Breast epithelium (tissue), 4 donors: ENCODE results near the gene MICOS13. TPM values are rescaled to one million over a fixed set of nuclear protein-coding genes. Genes with fewer than 3 reads are reported as not detected.

Source experiments
- DNase-seq, 2 donors: peaks; one replicate each; pipeline ENCODE4 v3.0.0-alpha.2; 2019; ENCODE audit warnings: low spot score in 2 of 2
- H3K27ac ChIP-seq, 2 donors: fragments of 200-600 bp; sonication (generic) in 1 of 2; one replicate each; pipeline ENCODE4 v1.5.1; 2016 to 2019; ENCODE audit warnings: mild to moderate bottlenecking in 1 of 2
- H3K27me3 ChIP-seq, 2 donors: fragments of 200-600 bp; sonication (generic) in 1 of 2; one replicate each; pipeline versions ENCODE4 v1.5.1 to v1.6.0; 2017 to 2019; ENCODE audit warnings: control low read depth in 1 of 2, mild to moderate bottlenecking in 1 of 2
- H3K36me3 ChIP-seq: fragments of 200-600 bp; one replicate; pipeline ENCODE4 v1.5.1; 2019
- H3K4me1 ChIP-seq, 2 donors: fragments of 200-600 bp; sonication (generic); one replicate each; pipeline ENCODE4 v1.5.1; 2016 to 2019; ENCODE audit warnings: control low read depth in 1 of 2
- H3K4me3 ChIP-seq, 3 donors: fragments of 200-600 bp; sonication (generic); 1 replicate in 2 of 3; 2 replicates in 1 of 3; pipeline ENCODE4 v1.5.1; 2016 to 2019; ENCODE audit warnings: mild to moderate bottlenecking in 3 of 3, moderate library complexity in 2 of 3
- H3K9me3 ChIP-seq, 2 donors: fragments of 200-600 bp; sonication (generic) in 1 of 2; one replicate each; pipeline ENCODE4 v1.5.1; 2016 to 2019; ENCODE audit warnings: control low read depth in 1 of 2
- POLR2A ChIP-seq: fragments of 450-650 bp; IDR thresholded peaks from one replicate; pipeline ENCODE4 v1.6.1; 2016; ENCODE audit warnings: antibody characterized with exemption, mild to moderate bottlenecking, moderate library complexity
- POLR2AphosphoS5 ChIP-seq, 3 donors: sonication (generic); formaldehyde crosslinking; IDR thresholded peaks; one replicate each; pipeline ENCODE4 v1.6.1; 2017; ENCODE audit warnings: antibody characterized with exemption in 3 of 3
- intact Hi-C: fragments of 100-400 bp; cut with DNase I; formaldehyde crosslinking; loops from one replicate; pipeline ENCODE4 v1.15.1; 2023; ENCODE audit warnings: low total_unique reads
- total RNA-seq, 3 donors: library from RNA; depleted of rRNA; stranded (reverse); fragments of >200 nt; gene quantifications; one replicate each; pipeline ENCODE4 v1.1.0, GENCODE V29; 2016
- TF ChIP-seq, protein P1 (sequence below), 3 donors: fragments of 450-650 bp; IDR thresholded peaks; one replicate each; pipeline ENCODE4 v1.5.1; 2016 to 2017; ENCODE audit warnings: antibody characterized with exemption in 3 of 3, mild to moderate bottlenecking in 3 of 3, moderate library complexity in 3 of 3

MICOS13 gene
- total RNA-seq, 3 donors from 2014 or later, result 29.4 to 49.5 (median 44.3) TPM

DNA sequence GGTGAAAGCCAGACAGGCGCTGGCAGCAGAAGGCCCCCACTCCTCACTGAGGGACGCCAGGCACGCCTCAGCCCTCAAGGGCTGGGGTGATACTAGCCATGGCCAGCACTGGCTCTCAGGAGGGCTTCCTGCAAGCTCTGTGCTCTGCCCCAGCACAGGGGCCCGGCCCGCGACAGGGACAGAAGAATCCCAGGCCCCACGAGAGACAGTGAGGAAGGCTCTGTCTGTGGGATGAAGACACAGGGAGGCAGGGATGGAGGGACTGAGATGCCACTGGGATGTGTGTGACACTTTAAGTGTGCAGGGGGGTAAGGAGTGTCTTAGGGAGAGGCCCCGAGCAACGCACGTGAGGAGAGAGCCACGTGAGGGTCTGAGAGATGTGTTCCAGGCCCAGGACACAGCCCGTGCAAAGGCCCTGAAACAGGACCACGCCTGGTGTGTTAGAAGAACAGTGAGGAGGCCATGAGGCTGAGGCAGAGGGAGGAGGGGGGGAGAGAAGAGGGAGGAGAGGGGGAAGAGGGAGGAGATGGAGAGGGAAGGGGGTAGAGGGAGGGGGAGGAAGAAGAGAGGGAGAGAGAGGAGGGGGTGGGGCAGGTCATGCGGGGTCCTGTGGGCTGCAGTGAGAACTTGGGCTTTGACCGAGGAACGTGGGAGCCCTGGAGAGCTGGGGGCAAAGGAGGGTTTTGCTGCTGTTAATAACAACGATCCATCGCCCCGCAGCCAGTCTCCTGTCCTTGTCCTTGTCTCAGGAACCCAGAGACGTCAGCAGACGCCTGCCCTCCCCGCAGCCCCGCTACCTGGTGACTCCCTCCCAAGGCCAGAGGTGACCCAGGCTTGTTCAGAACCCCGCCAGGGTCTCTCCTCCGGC is 16.9 kb upstream of the MICOS13 start:
- peaks cover 0 to under 1% of the 10 kb centered on the region in 2 donors for H3K4me1 ChIP-seq
- no peaks in the 10 kb centered on the region for H3K27me3 ChIP-seq
- H3K4me3 ChIP-seq, result no peak overlapping the region
- peaks cover 10% of the 10 kb centered on the region for H3K36me3 ChIP-seq
- H3K9me3 ChIP-seq, result no peaks in the 10 kb centered on the region
- DNase-seq, result no peak
- intact Hi-C loops, result loop anchor here (2.0 to 10.0 kb wide), 2 partner anchors 78 to 1048 kb away; no protein-coding TSS in a partner anchor
- H3K27ac ChIP-seq, result no peak overlapping the region
- no peak for TF ChIP-seq POLR2A
- TF ChIP-seq POLR2AphosphoS5 (IDR thresholded peaks at IDR 0.05), result no peak
- TF ChIP-seq, protein P1, sequence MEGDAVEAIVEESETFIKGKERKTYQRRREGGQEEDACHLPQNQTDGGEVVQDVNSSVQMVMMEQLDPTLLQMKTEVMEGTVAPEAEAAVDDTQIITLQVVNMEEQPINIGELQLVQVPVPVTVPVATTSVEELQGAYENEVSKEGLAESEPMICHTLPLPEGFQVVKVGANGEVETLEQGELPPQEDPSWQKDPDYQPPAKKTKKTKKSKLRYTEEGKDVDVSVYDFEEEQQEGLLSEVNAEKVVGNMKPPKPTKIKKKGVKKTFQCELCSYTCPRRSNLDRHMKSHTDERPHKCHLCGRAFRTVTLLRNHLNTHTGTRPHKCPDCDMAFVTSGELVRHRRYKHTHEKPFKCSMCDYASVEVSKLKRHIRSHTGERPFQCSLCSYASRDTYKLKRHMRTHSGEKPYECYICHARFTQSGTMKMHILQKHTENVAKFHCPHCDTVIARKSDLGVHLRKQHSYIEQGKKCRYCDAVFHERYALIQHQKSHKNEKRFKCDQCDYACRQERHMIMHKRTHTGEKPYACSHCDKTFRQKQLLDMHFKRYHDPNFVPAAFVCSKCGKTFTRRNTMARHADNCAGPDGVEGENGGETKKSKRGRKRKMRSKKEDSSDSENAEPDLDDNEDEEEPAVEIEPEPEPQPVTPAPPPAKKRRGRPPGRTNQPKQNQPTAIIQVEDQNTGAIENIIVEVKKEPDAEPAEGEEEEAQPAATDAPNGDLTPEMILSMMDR (IDR thresholded peaks at IDR 0.05), result no peak

DNA sequence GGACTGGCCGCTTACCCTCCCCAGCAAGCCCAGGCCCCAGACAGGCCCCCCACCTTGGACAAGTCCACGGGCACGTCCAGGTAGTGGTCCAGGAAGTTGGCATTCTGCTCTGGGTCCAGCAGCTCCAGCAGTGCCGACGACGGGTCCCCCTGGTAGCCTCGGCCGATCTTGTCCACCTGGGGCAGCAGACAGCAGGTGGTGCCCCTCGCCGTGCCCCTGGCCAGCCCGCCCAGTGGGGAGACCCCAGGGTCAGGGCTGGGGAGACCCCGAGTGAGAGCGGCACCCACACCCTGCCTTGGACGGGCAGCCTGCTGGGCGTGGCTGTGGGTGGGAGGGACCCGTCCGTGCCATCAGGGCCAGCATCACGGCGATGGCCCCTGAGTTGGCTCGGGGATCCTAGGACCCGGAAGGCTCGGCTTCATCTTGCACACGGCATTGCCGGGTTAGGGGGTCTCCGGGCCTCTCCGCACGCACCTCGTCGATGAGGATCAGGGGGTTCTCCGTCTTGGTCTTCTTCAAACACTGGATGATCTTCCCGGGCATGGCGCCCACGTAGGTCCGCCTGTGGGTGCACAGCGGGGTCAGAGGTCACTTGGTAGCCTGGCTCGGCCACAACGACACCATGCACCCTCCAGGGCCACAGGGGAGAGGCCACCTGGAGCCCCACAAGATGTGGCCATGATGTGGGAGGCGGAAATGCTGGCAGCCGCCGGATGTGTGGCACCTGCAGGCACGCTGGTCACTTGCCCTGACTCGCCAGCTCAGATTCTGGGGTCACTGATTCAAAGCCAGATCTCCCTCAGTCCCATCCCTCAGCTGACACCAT is 16.1 kb upstream of the MICOS13 start:
- H3K4me3 ChIP-seq, result no peak overlapping the region
- H3K4me1 ChIP-seq, result peaks cover 6 to 7% of the 10 kb centered on the region in 2 donors
- intact Hi-C loops, result loop anchor here (2.0 to 10.0 kb wide), 2 partner anchors 78 to 1048 kb away; no protein-coding TSS in a partner anchor
- no peak for DNase-seq
- H3K27ac ChIP-seq, result no peak overlapping the region
- TF ChIP-seq POLR2AphosphoS5 (IDR thresholded peaks at IDR 0.05), result no peak
- TF ChIP-seq, protein P1 (IDR thresholded peaks at IDR 0.05), result no peak
- TF ChIP-seq POLR2A, result no peak
- no peaks in the 10 kb centered on the region for H3K9me3 ChIP-seq
- H3K27me3 ChIP-seq, result no peaks in the 10 kb centered on the region
- H3K36me3 ChIP-seq, result peaks cover 10% of the 10 kb centered on the region

DNA sequence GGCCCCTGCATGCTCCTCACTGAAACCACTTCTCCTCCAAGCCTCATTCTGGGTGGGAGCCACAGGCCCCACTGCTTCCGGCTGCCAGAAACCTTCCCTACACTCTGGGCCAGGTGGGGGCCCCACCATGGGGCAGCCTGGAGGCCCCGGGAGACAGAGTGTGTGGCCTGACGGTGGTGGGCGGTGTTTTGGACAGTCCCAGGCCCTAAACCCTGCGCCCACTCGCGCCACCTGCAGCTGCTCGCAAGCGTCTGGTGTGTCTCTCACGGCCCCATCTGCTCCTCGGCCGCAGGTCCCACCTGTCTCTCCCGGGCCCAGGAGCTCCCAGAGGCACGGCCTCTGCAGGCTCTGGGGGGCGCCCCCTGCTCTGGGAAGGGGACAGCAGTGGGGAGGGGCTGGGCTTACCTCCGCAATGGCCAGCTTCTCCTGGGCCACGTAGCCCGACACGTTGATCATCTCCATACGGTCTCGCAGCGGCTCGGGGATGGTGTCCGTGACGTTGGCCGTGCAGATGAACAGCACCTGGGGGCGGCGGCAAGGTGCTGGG is 15.4 kb upstream of the MICOS13 start:
- H3K36me3 ChIP-seq, result peaks cover 10% of the 10 kb centered on the region
- H3K9me3 ChIP-seq, result no peaks in the 10 kb centered on the region
- no peaks in the 10 kb centered on the region for H3K27me3 ChIP-seq
- intact Hi-C loops, result loop anchor here (2.0 to 10.0 kb wide), 2 partner anchors 77 to 1049 kb away; no protein-coding TSS in a partner anchor
- H3K4me3 ChIP-seq, result no peak overlapping the region
- peaks cover 7 to 8% of the 10 kb centered on the region in 2 donors for H3K4me1 ChIP-seq
- TF ChIP-seq POLR2AphosphoS5 (IDR thresholded peaks at IDR 0.05) (no peak), POLR2A (no peak)
- TF ChIP-seq, protein P1 (IDR thresholded peaks at IDR 0.05), result no peak
- H3K27ac ChIP-seq, result no peak overlapping the region
- no peak for DNase-seq

DNA sequence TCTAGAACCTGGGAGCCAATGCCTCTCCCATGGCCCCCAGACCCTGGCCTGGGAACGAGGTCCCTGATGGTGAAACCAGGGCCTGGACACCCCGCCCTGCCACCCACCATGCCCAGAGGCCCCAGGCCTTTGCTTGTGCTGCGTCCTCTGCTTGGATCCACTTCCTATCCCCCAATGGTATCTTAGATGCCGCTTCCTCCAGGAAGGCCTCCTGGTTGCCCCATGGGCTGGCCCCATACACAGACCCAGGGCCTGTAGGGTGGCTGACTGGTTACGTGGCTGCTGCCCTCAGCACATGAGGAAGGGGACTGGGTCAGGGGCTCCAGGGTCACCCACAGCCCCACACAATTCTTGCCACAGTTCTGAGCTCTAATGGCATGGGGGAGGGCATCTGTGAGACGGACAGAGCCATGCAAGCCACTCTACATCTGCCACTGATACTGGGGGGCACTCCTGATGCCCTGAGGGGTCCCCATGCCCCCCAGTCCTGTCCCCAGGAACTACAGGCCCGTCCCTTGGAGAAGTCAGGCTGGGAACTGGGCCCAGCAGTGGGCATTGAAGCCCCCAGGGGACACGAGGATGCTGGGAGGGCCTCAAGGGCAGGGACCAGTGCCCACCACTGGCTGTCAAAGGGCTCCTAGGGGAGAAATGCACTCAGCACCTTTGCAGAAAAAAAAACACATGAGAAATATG is 14.8 kb upstream of the MICOS13 start:
- Histone ChIP-seq H3K27ac (no peak overlapping the region), H3K9me3 (no peaks in the 10 kb centered on the region), H3K36me3 (peaks cover 10% of the 10 kb centered on the region), H3K27me3 (no peaks in the 10 kb centered on the region), H3K4me1 (peaks cover 7 to 8% of the 10 kb centered on the region in 2 donors), H3K4me3 (no peak overlapping the region)
- DNase-seq, result no peak
- no peak for TF ChIP-seq POLR2AphosphoS5 (IDR thresholded peaks at IDR 0.05)
- TF ChIP-seq, protein P1 (IDR thresholded peaks at IDR 0.05), result no peak
- TF ChIP-seq POLR2A, result no peak
- intact Hi-C loops, result loop anchor here (10.0 kb wide), 1 partner anchor 1050 kb away; no protein-coding TSS in a partner anchor
